Neural cell (in vitro differentiated cells): Measurements from ENCODE around the gene COL25A1. TPM values are rescaled to one million over a fixed set of nuclear protein-coding genes. Genes with fewer than 3 reads are reported as not detected.

Experiments
- H2AFZ ChIP-seq: fragments of 200-600, 300-800 bp; sonication (generic), shearing (Covaris generic); 2 replicates; pipeline ENCODE4 v1.6.0; 2014; ENCODE audit warnings: low read depth, mild to moderate bottlenecking, antibody characterized with exemption, low read length, moderate library complexity
- H3F3A ChIP-seq: fragments of 200-600 bp; shearing (Covaris generic); 2 replicates; pipeline ENCODE4 v1.6.1; 2016; ENCODE audit warnings: mild to moderate bottlenecking, moderate library complexity, mixed read lengths, antibody characterized with exemption, low read length; ENCODE audit not compliant: insufficient read depth, poor library complexity, severe bottlenecking
- H3K27ac ChIP-seq: fragments of 200-600, 300-800 bp; sonication (generic), shearing (Covaris generic); 2 replicates; pipeline ENCODE4 v1.5.1; 2014; ENCODE audit warnings: mild to moderate bottlenecking, low read length, moderate library complexity
- H3K27me3 ChIP-seq: fragments of 300-800, 200-600 bp; sonication (generic), shearing (Covaris generic); 2 replicates; pipeline ENCODE4 v1.6.0; 2014; ENCODE audit warnings: mild to moderate bottlenecking, low read depth, low read length, moderate library complexity; ENCODE audit not compliant: insufficient read depth
- H3K36me3 ChIP-seq: fragments of 300-800, 200-600 bp; sonication (generic), shearing (Covaris generic); 2 replicates; pipeline ENCODE4 v1.5.1; 2014; ENCODE audit warnings: mild to moderate bottlenecking, antibody characterized with exemption, low read length, moderate library complexity; ENCODE audit not compliant: insufficient read depth
- H3K4me2 ChIP-seq: fragments of 300-800, 200-600 bp; sonication (generic), shearing (Covaris generic); 2 replicates; pipeline ENCODE4 v1.6.0; 2014; ENCODE audit warnings: mild to moderate bottlenecking, low read length
- H3K4me3 ChIP-seq: fragments of 300-800, 200-600 bp; sonication (generic), shearing (Covaris generic); 2 replicates; pipeline ENCODE4 v1.5.1; 2014; ENCODE audit warnings: mild to moderate bottlenecking, low read length, moderate library complexity
- H3K79me2 ChIP-seq: fragments of 200-600 bp; shearing (Covaris generic); replicated peaks from 2 replicates; pipeline ENCODE4 v1.6.0; 2014; ENCODE audit warnings: mild to moderate bottlenecking, low read length, moderate library complexity; ENCODE audit not compliant: insufficient read depth
- H3K9ac ChIP-seq: fragments of 300-800, 200-600 bp; sonication (generic), shearing (Covaris generic); 2 replicates; pipeline ENCODE4 v1.6.1; 2016; ENCODE audit warnings: mild to moderate bottlenecking, low read length, mixed read lengths
- H3K9me2 ChIP-seq: fragments of 200-600 bp; shearing (Covaris generic); 2 replicates; pipeline ENCODE4 v1.6.1; 2016; ENCODE audit warnings: mild to moderate bottlenecking, low read length, mixed read lengths; ENCODE audit not compliant: insufficient read depth
- H3K9me3 ChIP-seq: fragments of 200-600, 300-800 bp; sonication (generic), shearing (Covaris generic); 2 replicates; pipeline ENCODE4 v1.6.1; 2016; ENCODE audit warnings: mild to moderate bottlenecking, mixed run types, low read length, moderate library complexity, mixed read lengths
- H4K20me1 ChIP-seq: fragments of 200-600 bp; shearing (Covaris generic); 2 replicates; pipeline ENCODE4 v1.6.1; 2016; ENCODE audit warnings: mild to moderate bottlenecking, mixed run types; ENCODE audit not compliant: insufficient read depth
- EP300 ChIP-seq: fragments of 450-650 bp; conservative IDR thresholded peaks from 2 replicates; pipeline ENCODE4 v1.6.1; 2014; ENCODE audit warnings: antibody characterized with exemption, mild to moderate bottlenecking, moderate library complexity; ENCODE audit not compliant: poor library complexity, severe bottlenecking
- EZH2 ChIP-seq: fragments of 200-600, 300-800 bp; shearing (Covaris generic), sonication (generic); IDR thresholded peaks from 2 replicates; pipeline ENCODE4 v1.6.1; 2014; ENCODE audit warnings: antibody characterized with exemption, low read length, borderline replicate concordance, mild to moderate bottlenecking; ENCODE audit not compliant: insufficient read depth, poor library complexity, severe bottlenecking
- MXI1 ChIP-seq: fragments of 450-650 bp; conservative IDR thresholded peaks from 2 replicates; pipeline ENCODE4 v1.6.1; 2014; ENCODE audit warnings: antibody characterized with exemption, mild to moderate bottlenecking; ENCODE audit not compliant: poor library complexity, severe bottlenecking
- POLR2AphosphoS5 ChIP-seq: IDR thresholded peaks from 2 replicates; pipeline ENCODE4 v1.6.1; 2012
- RAD21 ChIP-seq: fragments of 450-650 bp; conservative IDR thresholded peaks from 2 replicates; pipeline ENCODE4 v1.6.1; 2014; ENCODE audit warnings: antibody characterized with exemption, mild to moderate bottlenecking, moderate library complexity
- SMC3 ChIP-seq: fragments of 450-650 bp; conservative IDR thresholded peaks from 2 replicates; pipeline ENCODE4 v1.6.1; 2014; ENCODE audit warnings: antibody characterized with exemption, mild to moderate bottlenecking, moderate library complexity; ENCODE audit not compliant: poor library complexity
- TAF1 ChIP-seq: IDR thresholded peaks from 2 replicates; pipeline ENCODE4 v1.6.1; 2012; ENCODE audit warnings: low read depth
- polyA plus RNA-seq: library from polyadenylated mRNA; depleted of rRNA; stranded (reverse); fragments of >200 nt; gene quantifications from 2 replicates; pipeline ENCODE4 v1.2.3, GENCODE V29; 2014
- TF ChIP-seq, protein P1 (sequence below): IDR thresholded peaks from 2 replicates; pipeline ENCODE4 v1.6.1; 2012; ENCODE audit warnings: borderline replicate concordance
- TF ChIP-seq, protein P2 (sequence below): fragments of 450-650 bp; IDR thresholded peaks from 2 replicates; pipeline ENCODE4 v1.5.1; 2014; ENCODE audit warnings: antibody characterized with exemption, mild to moderate bottlenecking, moderate library complexity; ENCODE audit not compliant: poor library complexity, severe bottlenecking

The COL25A1 gene
- polyA plus RNA-seq, 1 donor from 2014 or later, result 32.3 TPM

DNA sequence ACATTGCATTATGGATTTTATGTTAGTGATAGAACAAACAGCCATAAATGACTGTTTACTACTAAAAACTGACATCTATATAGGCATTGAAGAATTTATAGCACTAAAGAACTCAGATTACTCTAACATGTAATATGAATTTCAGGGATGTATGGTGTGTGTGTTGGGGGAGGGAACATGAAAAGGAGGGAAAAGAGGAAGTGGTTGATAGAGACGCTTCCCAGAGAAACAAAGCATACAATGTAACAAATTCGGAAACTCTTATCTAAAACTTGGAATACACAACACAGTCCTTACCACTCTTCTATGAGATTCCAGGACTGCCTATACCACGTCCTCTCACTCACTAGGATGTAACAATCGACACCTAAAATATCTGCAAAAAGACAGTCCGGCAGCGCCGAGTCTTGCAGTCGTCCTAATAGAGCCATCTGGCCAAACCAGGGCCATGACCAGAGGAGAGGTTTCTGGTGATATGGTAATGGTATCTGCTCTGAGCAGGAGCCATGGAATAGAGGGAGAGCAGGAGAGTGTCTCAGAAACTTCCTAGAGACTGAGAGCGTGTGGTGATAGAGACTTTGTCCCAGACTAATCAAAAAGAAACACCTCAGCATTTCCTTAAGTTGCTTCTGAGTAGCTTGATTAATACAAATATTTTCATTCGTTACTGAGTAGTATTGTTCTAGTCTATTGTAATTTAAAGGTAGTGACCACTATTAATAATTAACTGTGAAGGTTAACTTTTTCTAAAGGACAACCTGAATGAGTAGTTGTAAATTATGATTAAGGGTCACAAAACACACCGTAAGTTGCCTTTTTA is 287.7 kb downstream of the COL25A1 start:
- H3K9me3 ChIP-seq, result no peaks in the 10 kb centered on the region
- H3K4me3 ChIP-seq, result no peak overlapping the region
- H3K36me3 ChIP-seq, result no peaks in the 10 kb centered on the region
- no peak overlapping the region for H3K27ac ChIP-seq
- H3K4me2 ChIP-seq, result no peak overlapping the region
- H4K20me1 ChIP-seq, result no peaks in the 10 kb centered on the region
- no peak overlapping the region for H3K9ac ChIP-seq
- TF ChIP-seq POLR2AphosphoS5 (no peak), EP300 (no peak), MXI1 (no peak), RAD21 (no peak)
- TF ChIP-seq, protein P1, sequence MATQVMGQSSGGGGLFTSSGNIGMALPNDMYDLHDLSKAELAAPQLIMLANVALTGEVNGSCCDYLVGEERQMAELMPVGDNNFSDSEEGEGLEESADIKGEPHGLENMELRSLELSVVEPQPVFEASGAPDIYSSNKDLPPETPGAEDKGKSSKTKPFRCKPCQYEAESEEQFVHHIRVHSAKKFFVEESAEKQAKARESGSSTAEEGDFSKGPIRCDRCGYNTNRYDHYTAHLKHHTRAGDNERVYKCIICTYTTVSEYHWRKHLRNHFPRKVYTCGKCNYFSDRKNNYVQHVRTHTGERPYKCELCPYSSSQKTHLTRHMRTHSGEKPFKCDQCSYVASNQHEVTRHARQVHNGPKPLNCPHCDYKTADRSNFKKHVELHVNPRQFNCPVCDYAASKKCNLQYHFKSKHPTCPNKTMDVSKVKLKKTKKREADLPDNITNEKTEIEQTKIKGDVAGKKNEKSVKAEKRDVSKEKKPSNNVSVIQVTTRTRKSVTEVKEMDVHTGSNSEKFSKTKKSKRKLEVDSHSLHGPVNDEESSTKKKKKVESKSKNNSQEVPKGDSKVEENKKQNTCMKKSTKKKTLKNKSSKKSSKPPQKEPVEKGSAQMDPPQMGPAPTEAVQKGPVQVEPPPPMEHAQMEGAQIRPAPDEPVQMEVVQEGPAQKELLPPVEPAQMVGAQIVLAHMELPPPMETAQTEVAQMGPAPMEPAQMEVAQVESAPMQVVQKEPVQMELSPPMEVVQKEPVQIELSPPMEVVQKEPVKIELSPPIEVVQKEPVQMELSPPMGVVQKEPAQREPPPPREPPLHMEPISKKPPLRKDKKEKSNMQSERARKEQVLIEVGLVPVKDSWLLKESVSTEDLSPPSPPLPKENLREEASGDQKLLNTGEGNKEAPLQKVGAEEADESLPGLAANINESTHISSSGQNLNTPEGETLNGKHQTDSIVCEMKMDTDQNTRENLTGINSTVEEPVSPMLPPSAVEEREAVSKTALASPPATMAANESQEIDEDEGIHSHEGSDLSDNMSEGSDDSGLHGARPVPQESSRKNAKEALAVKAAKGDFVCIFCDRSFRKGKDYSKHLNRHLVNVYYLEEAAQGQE, result no peak
- no peaks in the 10 kb centered on the region for H3K27me3 ChIP-seq
- H3F3A ChIP-seq, result no peaks in the 10 kb centered on the region
- H3K79me2 ChIP-seq, result no peaks in the 10 kb centered on the region
- no peak overlapping the region for H2AFZ ChIP-seq
- no peaks in the 10 kb centered on the region for H3K9me2 ChIP-seq

GRCh38 chr4:109012286-109012880 is 290.1 kb downstream of the COL25A1 start:
- Histone ChIP-seq H3K9me3 (no peaks in the 10 kb centered on the region), H3K36me3 (no peaks in the 10 kb centered on the region), H4K20me1 (no peaks in the 10 kb centered on the region), H3K9me2 (no peaks in the 10 kb centered on the region), H3K27ac (no peak overlapping the region), H3K9ac (no peak overlapping the region), H3F3A (no peaks in the 10 kb centered on the region), H2AFZ (no peak overlapping the region), H3K79me2 (no peaks in the 10 kb centered on the region), H3K4me2 (no peak overlapping the region), H3K4me3 (no peak overlapping the region), H3K27me3 (no peaks in the 10 kb centered on the region)
- TF ChIP-seq, protein P2, sequence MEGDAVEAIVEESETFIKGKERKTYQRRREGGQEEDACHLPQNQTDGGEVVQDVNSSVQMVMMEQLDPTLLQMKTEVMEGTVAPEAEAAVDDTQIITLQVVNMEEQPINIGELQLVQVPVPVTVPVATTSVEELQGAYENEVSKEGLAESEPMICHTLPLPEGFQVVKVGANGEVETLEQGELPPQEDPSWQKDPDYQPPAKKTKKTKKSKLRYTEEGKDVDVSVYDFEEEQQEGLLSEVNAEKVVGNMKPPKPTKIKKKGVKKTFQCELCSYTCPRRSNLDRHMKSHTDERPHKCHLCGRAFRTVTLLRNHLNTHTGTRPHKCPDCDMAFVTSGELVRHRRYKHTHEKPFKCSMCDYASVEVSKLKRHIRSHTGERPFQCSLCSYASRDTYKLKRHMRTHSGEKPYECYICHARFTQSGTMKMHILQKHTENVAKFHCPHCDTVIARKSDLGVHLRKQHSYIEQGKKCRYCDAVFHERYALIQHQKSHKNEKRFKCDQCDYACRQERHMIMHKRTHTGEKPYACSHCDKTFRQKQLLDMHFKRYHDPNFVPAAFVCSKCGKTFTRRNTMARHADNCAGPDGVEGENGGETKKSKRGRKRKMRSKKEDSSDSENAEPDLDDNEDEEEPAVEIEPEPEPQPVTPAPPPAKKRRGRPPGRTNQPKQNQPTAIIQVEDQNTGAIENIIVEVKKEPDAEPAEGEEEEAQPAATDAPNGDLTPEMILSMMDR, result no peak
- TF ChIP-seq SMC3 (no peak), POLR2AphosphoS5 (no peak), TAF1 (no peak), EP300 (no peak), MXI1 (no peak), EZH2 (no peak), RAD21 (no peak)
- TF ChIP-seq, protein P1, result no peak
